HCT116 (cell line): ENCODE data around the gene TGFBR3. TPM values are rescaled to one million over a fixed set of nuclear protein-coding genes. Genes with fewer than 3 reads are reported as not detected.

Experiments used
- ATAC-seq: fragments of 200-7000 bp; cut with Tn5 transposase; 2 replicates; pipeline ENCODE4 v1.9.1; 2020; ENCODE audit warnings: mild to moderate bottlenecking, moderate library complexity
- BruUV-seq: library from RNA; stranded (reverse); fragments of 400-500 nt; replicated peaks from 2 replicates; lab custom pipeline; 2021; lab: Mats Ljungman, UMichigan
- CTCF ChIA-PET: fragments of 300-600 bp; sonication (Branson Sonifier 250); formaldehyde crosslinking; loops from one replicate; lab custom pipeline; 2021; ENCODE audit warnings: antibody characterized with exemption; lab: Charles Lee
- POLR2A ChIA-PET: fragments of 300-600, 350-600 bp; sonication (Branson Sonifier 250); formaldehyde crosslinking; loops from one replicate; lab custom pipeline; 2021; ENCODE audit warnings: antibody characterized with exemption; lab: Charles Lee
- RAD21 ChIA-PET, 2 experiments: fragments of 300-600 bp; sonication (Branson Sonifier 250); formaldehyde crosslinking; loops; one replicate each; lab custom pipeline; 2023; ENCODE audit warnings: low total read pairs in 2 of 2; ENCODE audit not compliant: uncharacterized antibody in 2 of 2, unreplicated experiment in 2 of 2, low non-redundant PET in 1 of 2; lab: Charles Lee
- DNase-seq: peaks from one replicate; pipeline ENCODE4 v3.0.0-alpha.2; 2010; ENCODE audit warnings: low read depth, low spot score
- H2AFZ ChIP-seq: fragments of 200-600 bp; shearing (Covaris generic), sonication (generic); 2 replicates; pipeline ENCODE4 v1.6.1; 2017; ENCODE audit warnings: low read depth, mixed run types, mixed read lengths, antibody characterized with exemption, low read length; ENCODE audit not compliant: poor library complexity, severe bottlenecking
- H3K27ac ChIP-seq: 2 replicates; pipeline ENCODE4 v1.5.1; 2012; ENCODE audit warnings: low read depth, low read length
- H3K27me3 ChIP-seq: fragments of 200-600 bp; sonication (generic); 2 replicates; pipeline ENCODE4 v1.6.1; 2016; ENCODE audit warnings: mixed run types, low read length, mixed read lengths; ENCODE audit not compliant: insufficient read depth
- H3K36me3 ChIP-seq, 2 experiments: fragments of 200-500 bp in 1 of 2; fragments of 200-600 bp in 1 of 2; sonication (Bioruptor generic) in 1 of 2; sonication (generic) in 1 of 2; 2 replicates each; pipeline versions ENCODE4 v1.5.1 to v1.6.1; 2014 to 2016; ENCODE audit warnings: low read length in 2 of 2, inconsistent platforms in 1 of 2, mixed read lengths in 1 of 2, mixed run types in 1 of 2; ENCODE audit not compliant: insufficient read depth in 2 of 2, control insufficient read depth in 1 of 2
- H3K4me1 ChIP-seq, 2 experiments: fragments of 200-600 bp in 1 of 2; sonication (generic) in 1 of 2; 2 replicates each; pipeline versions ENCODE4 v1.5.1 to v1.6.1; 2012 to 2017; ENCODE audit warnings: low read length in 2 of 2, inconsistent platforms in 1 of 2, mild to moderate bottlenecking in 1 of 2, mixed read lengths in 1 of 2, mixed run types in 1 of 2, moderate library complexity in 1 of 2; ENCODE audit not compliant: insufficient read depth in 2 of 2, control insufficient read depth in 1 of 2
- H3K4me2 ChIP-seq: fragments of 200-600 bp; sonication (generic); 2 replicates; pipeline ENCODE4 v1.6.1; 2017; ENCODE audit warnings: mixed run types, low read length, mixed read lengths
- H3K4me3 ChIP-seq, 2 experiments: fragments of 200-600 bp in 1 of 2; sonication (generic) in 1 of 2; replicated peaks in 1 of 2; 2 replicates each; pipeline ENCODE4 v1.5.1; 2011 to 2016; ENCODE audit warnings: low read length in 2 of 2, control low read depth in 1 of 2, low read depth in 1 of 2, mild to moderate bottlenecking in 1 of 2, mixed read lengths in 1 of 2, mixed run types in 1 of 2
- H3K79me2 ChIP-seq: fragments of 200-600 bp; sonication (generic); 2 replicates; pipeline ENCODE4 v1.6.1; 2017; ENCODE audit warnings: mild to moderate bottlenecking, mixed run types, low read length, moderate library complexity, mixed read lengths; ENCODE audit not compliant: insufficient read depth
- H3K9ac ChIP-seq: fragments of 200-600 bp; sonication (generic); 2 replicates; pipeline ENCODE4 v1.6.1; 2016; ENCODE audit warnings: low read length, mixed read lengths
- H3K9me2 ChIP-seq: fragments of 200-600 bp; sonication (generic), shearing (Covaris generic); 2 replicates; pipeline ENCODE4 v1.6.1; 2017; ENCODE audit warnings: mixed run types, mild to moderate bottlenecking, moderate library complexity; ENCODE audit not compliant: insufficient read depth
- H3K9me3 ChIP-seq, 2 experiments: fragments of 200-500 bp in 1 of 2; fragments of 200-600 bp in 1 of 2; sonication (Bioruptor generic) in 1 of 2; sonication (generic) in 1 of 2; 2 replicates each; pipeline ENCODE4 v1.6.1; 2014 to 2017; ENCODE audit warnings: low read length in 2 of 2, mixed read lengths in 2 of 2, inconsistent platforms in 1 of 2, low read depth in 1 of 2, mild to moderate bottlenecking in 1 of 2, mixed run types in 1 of 2, moderate library complexity in 1 of 2; ENCODE audit not compliant: control insufficient read depth in 1 of 2, insufficient read depth in 1 of 2
- H4K20me1 ChIP-seq: fragments of 200-600 bp; sonication (generic), shearing (Covaris generic); 2 replicates; pipeline ENCODE4 v1.6.1; 2017; ENCODE audit warnings: mixed run types, mild to moderate bottlenecking, moderate library complexity; ENCODE audit not compliant: insufficient read depth
- CBX3 ChIP-seq: IDR thresholded peaks from 2 replicates; pipeline ENCODE4 v1.6.1; 2012; ENCODE audit warnings: low read depth
- CEBPB ChIP-seq: IDR thresholded peaks from 2 replicates; pipeline ENCODE4 v1.6.1; 2012; ENCODE audit warnings: low read depth
- EZH2 ChIP-seq: fragments of 200-600 bp; sonication (generic); IDR thresholded peaks from 2 replicates; pipeline ENCODE4 v1.6.1; 2017; ENCODE audit warnings: antibody characterized with exemption, mixed run types
- EZH2phosphoT487 ChIP-seq: fragments of 200-600 bp; IDR thresholded peaks from 2 replicates; pipeline ENCODE4 v1.6.1; 2018; ENCODE audit warnings: antibody characterized with exemption, borderline replicate concordance
- FOSL1 ChIP-seq: IDR thresholded peaks from 2 replicates; pipeline ENCODE4 v1.6.1; 2012; ENCODE audit warnings: low read depth
- POLR2A ChIP-seq: IDR thresholded peaks from 2 replicates; pipeline ENCODE4 v1.7.0; 2011; ENCODE audit warnings: borderline replicate concordance; ENCODE audit not compliant: insufficient read depth, insufficient read length; ENCODE audit errors: extremely low read depth
- POLR2AphosphoS5 ChIP-seq: IDR thresholded peaks from 2 replicates; pipeline ENCODE4 v1.6.1; 2011; ENCODE audit warnings: mild to moderate bottlenecking, low read depth, low read length, moderate library complexity
- RAD21 ChIP-seq: IDR thresholded peaks from 2 replicates; pipeline ENCODE4 v1.6.1; 2012; ENCODE audit warnings: low read depth, mild to moderate bottlenecking
- REST ChIP-seq: IDR thresholded peaks from 2 replicates; pipeline ENCODE4 v1.6.1; 2012; ENCODE audit warnings: low read depth
- SIN3A ChIP-seq: IDR thresholded peaks from 2 replicates; pipeline ENCODE4 v1.6.1; 2012; ENCODE audit warnings: low read depth
- SP1 ChIP-seq: IDR thresholded peaks from 2 replicates; pipeline ENCODE4 v1.6.1; 2012; ENCODE audit warnings: low read depth
- SRF ChIP-seq: IDR thresholded peaks from 2 replicates; pipeline ENCODE4 v1.6.1; 2012; ENCODE audit warnings: low read depth
- YY1 ChIP-seq: IDR thresholded peaks from 2 replicates; pipeline ENCODE4 v1.6.1; 2011; ENCODE audit warnings: low read length, low read depth, moderate library complexity, mild to moderate bottlenecking; ENCODE audit not compliant: insufficient replicate concordance; ENCODE audit errors: extremely low read depth
- ZBTB33 ChIP-seq: IDR thresholded peaks from 2 replicates; pipeline ENCODE4 v1.6.1; 2011; ENCODE audit warnings: mild to moderate bottlenecking, low read length, moderate library complexity; ENCODE audit not compliant: insufficient replicate concordance; ENCODE audit errors: extremely low read depth
- ZFX ChIP-seq: fragments of 450-650 bp; IDR thresholded peaks from 2 replicates; pipeline ENCODE4 v1.6.1; 2017
- ZNF274 ChIP-seq: fragments of 200-500 bp; sonication (Bioruptor generic); IDR thresholded peaks from 2 replicates; pipeline ENCODE4 v1.6.1; 2014; ENCODE audit warnings: mild to moderate bottlenecking, low read depth, low read length, inconsistent platforms
- intact Hi-C: fragments of 100-400 bp; cut with micrococcal nuclease; formaldehyde crosslinking; loops from 2 replicates; pipeline ENCODE4 v1.10.0; 2022
- total RNA-seq: library from RNA; stranded (reverse); gene quantifications from one replicate; pipeline ENCODE4 v1.2.1, GENCODE V29; 2021; ENCODE audit not compliant: unreplicated experiment
- TF ChIP-seq, protein P1 (sequence below), 3 experiments: fragments of 200-600 bp in 1 of 3; sonication (generic) in 1 of 3; IDR thresholded peaks in 2 of 3; conservative IDR thresholded peaks in 1 of 3; 2 replicates each; pipeline ENCODE4 v1.5.1; 2012 to 2017; ENCODE audit warnings: low read depth in 2 of 3, low read length in 2 of 3, antibody characterized with exemption in 1 of 3, borderline replicate concordance in 1 of 3, control low read depth in 1 of 3, mild to moderate bottlenecking in 1 of 3, mixed read lengths in 1 of 3, mixed run types in 1 of 3, moderate library complexity in 1 of 3; ENCODE audit not compliant: insufficient read depth in 1 of 3
- TF ChIP-seq, protein P2 (sequence below): IDR thresholded peaks from 2 replicates; pipeline ENCODE4 v1.6.1; 2012

The TGFBR3 gene
- total RNA-seq, 1 experiment from 2014 or later, result 7.1 TPM

- TF ChIP-seq REST (no peak), CEBPB (no peak)
Observed at GRCh38 chr1:91916046-91916445, 30.1 kb upstream of the TGFBR3 start (continued).

GRCh38 chr1:91913018-91913417 lies 27.1 kb upstream of the TGFBR3 start:
- BruUV-seq, result no TSS peak
- Histone ChIP-seq H4K20me1 (no peaks in the 10 kb centered on the region), H3K9me3 (no peaks in the 10 kb centered on the region), H3K79me2 (no peaks in the 10 kb centered on the region), H3K27me3 (no peaks in the 10 kb centered on the region), H3K27ac (no peak overlapping the region), H3K4me2 (no peak overlapping the region), H3K36me3 (no peaks in the 10 kb centered on the region)
- ChIA-PET POLR2A (no interaction called here), CTCF (no interaction called here)
- ATAC-seq, result no peak
- TF ChIP-seq EZH2 (no peak), YY1 (no peak), EZH2phosphoT487 (no peak), FOSL1 (no peak), SRF (no peak), SIN3A (no peak), ZBTB33 (no peak), RAD21 (no peak), POLR2AphosphoS5 (no peak), POLR2A (no peak), SP1 (no peak), CBX3 (no peak), ZNF274 (no peak), ZFX (no peak)
- TF ChIP-seq, protein P1, sequence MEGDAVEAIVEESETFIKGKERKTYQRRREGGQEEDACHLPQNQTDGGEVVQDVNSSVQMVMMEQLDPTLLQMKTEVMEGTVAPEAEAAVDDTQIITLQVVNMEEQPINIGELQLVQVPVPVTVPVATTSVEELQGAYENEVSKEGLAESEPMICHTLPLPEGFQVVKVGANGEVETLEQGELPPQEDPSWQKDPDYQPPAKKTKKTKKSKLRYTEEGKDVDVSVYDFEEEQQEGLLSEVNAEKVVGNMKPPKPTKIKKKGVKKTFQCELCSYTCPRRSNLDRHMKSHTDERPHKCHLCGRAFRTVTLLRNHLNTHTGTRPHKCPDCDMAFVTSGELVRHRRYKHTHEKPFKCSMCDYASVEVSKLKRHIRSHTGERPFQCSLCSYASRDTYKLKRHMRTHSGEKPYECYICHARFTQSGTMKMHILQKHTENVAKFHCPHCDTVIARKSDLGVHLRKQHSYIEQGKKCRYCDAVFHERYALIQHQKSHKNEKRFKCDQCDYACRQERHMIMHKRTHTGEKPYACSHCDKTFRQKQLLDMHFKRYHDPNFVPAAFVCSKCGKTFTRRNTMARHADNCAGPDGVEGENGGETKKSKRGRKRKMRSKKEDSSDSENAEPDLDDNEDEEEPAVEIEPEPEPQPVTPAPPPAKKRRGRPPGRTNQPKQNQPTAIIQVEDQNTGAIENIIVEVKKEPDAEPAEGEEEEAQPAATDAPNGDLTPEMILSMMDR (IDR thresholded peaks at IDR 0.05 in 2 of 3, conservative IDR thresholded peaks at IDR 0.05 in 1 of 3; ENCODE audit: borderline replicate concordance in 1 of 3, insufficient read depth in 1 of 3, low read depth in 2 of 3, low read length in 2 of 3), result no peak
- TF ChIP-seq, protein P2, sequence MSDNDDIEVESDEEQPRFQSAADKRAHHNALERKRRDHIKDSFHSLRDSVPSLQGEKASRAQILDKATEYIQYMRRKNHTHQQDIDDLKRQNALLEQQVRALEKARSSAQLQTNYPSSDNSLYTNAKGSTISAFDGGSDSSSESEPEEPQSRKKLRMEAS, result no peak
- TF ChIP-seq, all 23 proteins: peak for 0
- RAD21 ChIA-PET, result no interaction called here
- H2AFZ ChIP-seq, result no peak overlapping the region
- intact Hi-C loops, result no loop called here
- H3K4me1 ChIP-seq, result no peaks in the 10 kb centered on the region
- no peak for DNase-seq
- no peak overlapping the region for H3K9ac ChIP-seq
- H3K4me3 ChIP-seq, result no peak overlapping the region
- H3K9me2 ChIP-seq, result no peaks in the 10 kb centered on the region
